GM18511 (cell line): ENCODE data around the gene SPIC.
"Not testable (repeated sequence)": the region's sequence is repeated elsewhere in the genome, so short reads cannot be mapped to it uniquely, and the experiment has no call there.

Source experiments
- ATAC-seq: cut with Tn5 transposase; IDR thresholded peaks from one replicate; pipeline ENCODE4 v1.9.1; 2021; ENCODE audit warnings: mild to moderate bottlenecking, moderate library complexity; ENCODE audit not compliant: unreplicated experiment

Gene SPIC

DNA sequence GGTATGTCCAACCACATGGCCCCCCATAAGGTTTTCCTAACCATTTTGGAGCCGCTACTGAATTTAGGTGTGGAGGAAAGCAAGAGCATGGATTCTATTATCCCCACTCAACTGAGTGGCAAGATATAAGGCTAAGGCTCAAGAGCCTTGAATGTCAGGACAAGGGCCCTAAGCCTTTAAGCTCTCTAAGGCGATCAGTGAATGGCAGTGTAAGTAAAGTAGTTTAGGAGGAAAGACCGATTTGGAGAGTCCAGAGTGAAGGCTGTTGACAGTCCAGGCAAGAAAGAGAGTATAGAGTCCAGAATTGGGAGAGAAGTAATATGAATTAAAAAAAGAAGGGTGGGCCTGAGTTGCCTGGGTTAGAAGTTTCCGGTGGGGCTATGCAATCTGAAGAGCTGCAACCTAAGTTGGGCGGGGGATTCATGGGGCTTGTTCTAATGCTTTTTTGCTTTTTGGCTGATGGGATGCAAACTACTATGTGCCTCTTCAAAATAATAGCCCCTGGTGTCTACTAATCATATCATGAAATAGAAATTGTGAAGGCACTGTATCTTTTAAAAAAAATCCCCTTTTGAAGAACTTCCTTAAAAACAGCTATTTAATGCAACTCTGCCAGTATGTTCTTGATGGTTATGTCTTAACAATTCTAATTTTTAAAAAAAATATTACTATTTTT is at the start of gene SPIC:
Gene SPIC, plus strand, starts transcription at position 626 of the 676 bp plus-strand sequence. CDS start 1,569 bp downstream, outside the sequence.
- ATAC-seq = no peak

- ATAC-seq = no peak
Observed at GRCh38 chr12:101430456-101430855, 44.7 kb upstream of the SPIC start.

- no peak for ATAC-seq
Observed at GRCh38 chr12:101436136-101436535, 39.0 kb upstream of the SPIC start.

GRCh38 chr12:101439236-101439635 is 35.9 kb upstream of the SPIC start:
- no peak for ATAC-seq

DNA sequence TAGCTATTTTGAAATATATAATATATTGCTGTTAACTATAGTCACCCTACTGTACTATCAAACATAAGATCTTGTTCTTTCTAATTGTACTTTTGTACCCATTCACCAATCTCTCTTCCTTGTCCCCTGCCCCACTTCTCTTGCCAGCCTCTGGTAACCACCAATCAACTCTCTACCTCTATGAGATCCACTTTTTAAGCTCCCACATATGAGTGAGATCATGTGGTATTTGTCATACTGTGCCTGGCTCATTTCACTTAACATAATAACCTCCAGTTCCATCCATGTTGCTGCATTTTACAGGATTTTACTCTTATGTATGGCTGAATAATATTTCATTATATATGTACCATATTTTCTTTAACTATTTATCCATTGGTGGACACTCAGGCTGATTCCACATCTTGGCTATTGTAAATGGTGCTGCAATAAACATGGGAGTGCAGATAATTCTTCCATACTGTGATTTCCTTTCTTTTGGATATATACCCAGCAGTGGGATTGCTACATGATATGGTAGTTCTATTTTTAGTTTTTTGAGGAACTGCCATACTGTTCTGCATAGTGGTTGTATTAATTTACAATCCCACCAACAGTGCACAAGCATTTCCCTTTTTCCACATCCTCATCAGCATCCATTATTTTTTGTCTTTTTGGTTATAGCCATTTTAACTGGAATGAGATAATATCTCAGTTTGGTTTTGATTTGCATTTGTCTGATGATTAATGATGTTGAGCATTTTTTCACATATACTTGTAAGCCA is 33.5 kb upstream of the SPIC start:
- ATAC-seq = no peak

GRCh38 chr12:101455685-101456084 is 19.5 kb upstream of the SPIC start:
- no peak for ATAC-seq

- no peak for ATAC-seq
Observed at GRCh38 chr12:101459642-101460346, 15.3 kb upstream of the SPIC start.

DNA sequence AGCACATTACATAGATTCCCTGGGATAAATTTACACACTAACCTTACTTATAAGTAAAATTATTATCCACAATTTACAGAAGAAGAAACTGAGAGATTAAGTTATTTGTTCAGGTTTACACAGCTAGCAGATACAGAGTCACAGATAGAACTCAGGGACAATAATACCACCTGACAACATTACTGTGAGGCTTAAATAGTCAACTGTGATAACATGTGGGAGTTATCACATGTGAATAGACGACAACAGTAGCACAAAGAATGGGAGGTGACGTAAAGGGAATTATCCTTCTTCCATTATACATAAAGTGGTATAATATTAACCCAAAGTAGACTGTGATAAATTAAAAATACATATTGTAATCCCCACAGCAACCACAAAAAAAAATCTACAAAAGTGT is 6.2 kb upstream of the SPIC start:
- no peak for ATAC-seq

- ATAC-seq = no peak
Observed at GRCh38 chr12:101470939-101471338, 4.2 kb upstream of the SPIC start.

- ATAC-seq = not testable (repeated sequence)
Observed at GRCh38 chr12:101471878-101472277, 3.3 kb upstream of the SPIC start.

- ATAC-seq = no peak
Observed at GRCh38 chr12:101474248-101474647, 888 bp upstream of the SPIC start.

GRCh38 chr12:101475751-101476305 is 692 bp downstream of the SPIC start:
- no peak for ATAC-seq

GRCh38 chr12:101480849-101481248 is 5.7 kb downstream of the SPIC start:
- no peak for ATAC-seq

- no peak for ATAC-seq
Observed at GRCh38 chr12:101485021-101485420, 9.9 kb downstream of the SPIC start.

- no peak for ATAC-seq
Observed at GRCh38 chr12:101488469-101488868, 13.3 kb downstream of the SPIC start.

DNA sequence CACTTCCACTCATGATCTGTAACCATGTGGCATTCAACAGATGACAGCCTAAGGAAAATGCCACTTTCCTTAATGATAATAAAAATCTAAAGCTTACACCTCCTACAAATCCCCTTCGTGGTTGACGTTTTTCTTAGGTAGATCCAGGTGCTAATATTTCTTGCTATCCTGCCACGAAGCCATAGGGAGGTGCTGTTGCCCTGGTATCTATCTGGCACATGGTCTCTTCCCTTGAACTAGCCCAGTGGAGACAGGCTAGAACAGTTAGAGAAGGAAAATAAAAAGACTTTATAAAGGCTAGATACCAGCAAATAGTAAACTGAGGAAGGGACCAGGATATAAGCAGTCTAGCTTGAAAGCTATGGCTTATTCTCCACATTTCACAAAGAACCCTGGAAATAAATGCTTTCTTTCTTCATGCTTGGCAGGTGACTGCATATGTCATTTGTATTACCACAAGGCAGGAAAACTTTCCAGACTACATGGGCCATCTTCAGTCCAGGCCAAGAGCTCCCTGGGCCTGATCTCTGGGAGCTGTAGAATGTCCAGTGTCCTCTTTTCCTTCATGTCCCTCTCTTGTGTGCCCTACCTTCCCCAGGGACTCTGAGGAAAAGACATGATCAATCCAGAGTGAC is 15.3 kb downstream of the SPIC start:
- peak; percentile 50 for ATAC-seq

DNA sequence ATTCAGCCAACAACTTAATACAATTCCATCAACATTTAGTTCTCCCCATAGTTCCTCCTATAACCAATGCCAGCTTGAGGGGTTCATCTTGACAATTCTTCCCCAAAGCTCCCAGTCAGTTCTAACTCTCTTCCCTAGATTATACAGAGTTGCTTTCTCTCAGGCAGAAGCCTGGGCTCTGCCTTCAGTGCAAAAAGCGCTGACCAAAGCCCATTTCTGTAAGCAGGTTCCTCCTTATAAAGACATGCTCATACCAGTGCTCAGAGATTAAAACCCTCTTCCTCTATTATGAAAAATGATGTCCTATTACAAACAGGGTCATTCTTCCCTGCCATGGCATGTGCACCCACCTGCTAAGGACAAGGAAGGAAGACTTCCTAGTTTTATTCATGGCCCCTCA is 16.2 kb downstream of the SPIC start:
- no peak for ATAC-seq

- no peak for ATAC-seq
Observed at GRCh38 chr12:101493556-101493955, 18.4 kb downstream of the SPIC start.

GRCh38 chr12:101498252-101498651 is 23.1 kb downstream of the SPIC start:
- no peak for ATAC-seq

DNA sequence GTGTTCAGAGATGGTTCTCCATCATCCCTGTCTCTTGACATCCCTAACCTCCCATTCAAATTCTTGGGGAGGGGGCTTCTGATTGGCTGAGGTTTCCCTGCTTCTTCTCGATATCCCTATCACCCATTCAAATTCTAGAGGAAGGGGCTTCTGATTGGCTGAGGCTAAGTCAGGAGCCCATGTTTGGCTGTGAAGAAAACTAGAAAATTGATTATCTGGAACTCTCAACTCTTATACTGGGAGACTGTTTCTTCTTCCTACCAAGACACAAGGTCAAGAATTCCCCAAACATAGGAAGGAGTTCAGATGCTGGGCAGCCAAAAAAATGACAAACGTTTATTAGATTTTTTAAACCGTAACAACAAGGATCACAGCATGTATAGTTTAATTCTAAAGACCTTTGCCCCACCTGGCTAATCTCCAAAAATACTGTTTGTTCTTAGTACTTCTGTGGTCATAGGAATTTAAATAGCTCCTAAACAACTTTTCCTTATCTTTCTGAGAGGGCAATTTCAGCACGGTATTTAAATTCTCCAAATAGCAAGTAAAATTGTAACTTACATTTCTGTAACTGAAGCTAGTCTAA is 26.4 kb downstream of the SPIC start:
- no peak for ATAC-seq

DNA sequence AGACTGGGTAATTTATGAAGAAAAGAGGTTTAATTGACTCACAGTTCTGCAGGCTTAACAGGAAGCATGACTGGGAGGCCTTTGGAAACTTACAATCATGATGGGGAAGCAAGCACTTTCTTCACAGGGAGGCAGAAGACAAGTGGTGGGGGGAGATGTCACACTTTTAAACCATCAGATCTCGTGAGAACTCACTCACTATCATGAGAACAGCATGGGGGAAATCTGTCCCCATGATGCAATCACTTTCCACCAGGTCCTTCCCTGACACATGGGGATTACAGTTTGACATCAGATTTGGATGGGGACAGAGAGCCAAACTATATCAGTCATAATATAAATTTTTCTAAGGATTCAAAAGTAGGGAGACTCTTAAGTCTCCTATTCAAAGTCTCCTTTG is 46.0 kb downstream of the SPIC start:
- no peak for ATAC-seq
